Endothelial cell of umbilical vein (primary cell): ENCODE measurements around the gene CAMK2D. TPM values are rescaled to one million over a fixed set of nuclear protein-coding genes. Genes with fewer than 3 reads are reported as not detected.

ENCODE experiments used
- BruUV-seq: library from RNA; stranded (reverse); fragments of 400-500 nt; replicated peaks from 2 replicates; lab custom pipeline; 2021; lab: Mats Ljungman, UMichigan
- CTCF ChIA-PET: fragments of 300-600, 350-600 bp; sonication (Branson Sonifier 250); formaldehyde crosslinking; loops from one replicate; lab custom pipeline; 2021; ENCODE audit warnings: antibody characterized with exemption, inconsistent platforms; lab: Charles Lee
- POLR2A ChIA-PET: fragments of 300-600, 350-600 bp; sonication (Branson Sonifier 250); formaldehyde crosslinking; loops from one replicate; lab custom pipeline; 2021; ENCODE audit warnings: antibody characterized with exemption, inconsistent platforms; lab: Charles Lee
- DNase-seq: peaks from one replicate; pipeline ENCODE4 v3.0.0-alpha.2; 2011; ENCODE audit warnings: low read depth, low spot score
- FAIRE-seq: peaks from 2 replicates; lab custom pipeline; 2011; peaks lifted over from hg19 to GRCh38; lab: Jason Lieb, UNC
- H2AFZ ChIP-seq: 2 replicates; pipeline ENCODE4 v1.6.0; 2012; ENCODE audit warnings: low read depth, low read length, control low read depth, inconsistent platforms
- H3K27ac ChIP-seq: 2 replicates; pipeline ENCODE4 v1.5.1; 2011; ENCODE audit warnings: low read depth, mild to moderate bottlenecking, control low read depth, low read length, moderate library complexity; ENCODE audit not compliant: insufficient read depth
- H3K27me3 ChIP-seq, 2 experiments: 2 replicates each; pipeline versions ENCODE4 v1.6.0 to v1.6.1; 2011; ENCODE audit warnings: low read length in 2 of 2, mixed read lengths in 1 of 2; ENCODE audit not compliant: control insufficient read depth in 2 of 2, insufficient read depth in 2 of 2
- H3K36me3 ChIP-seq, 2 experiments: 2 replicates in 1 of 2; 3 replicates in 1 of 2; pipeline ENCODE4 v1.5.1; 2011; ENCODE audit warnings: low read length in 2 of 2, mild to moderate bottlenecking in 1 of 2, moderate library complexity in 1 of 2; ENCODE audit not compliant: control insufficient read depth in 2 of 2, insufficient read depth in 2 of 2; ENCODE audit errors: extremely low read depth in 1 of 2
- H3K4me1 ChIP-seq: 3 replicates; pipeline ENCODE4 v1.5.1; 2011; ENCODE audit warnings: mild to moderate bottlenecking, low read length; ENCODE audit not compliant: control insufficient read depth, insufficient read depth; ENCODE audit errors: extremely low read depth
- H3K4me2 ChIP-seq: 2 replicates; pipeline ENCODE4 v1.6.1; 2011; ENCODE audit warnings: low read length, control low read depth, mixed read lengths; ENCODE audit not compliant: insufficient read depth
- H3K4me3 ChIP-seq, 3 experiments: fragments of 200-600 bp in 1 of 3; sonication (generic), shearing (Covaris generic) in 1 of 3; replicated peaks in 1 of 3; 2 replicates each; pipeline ENCODE4 v1.5.1; 2011 to 2016; ENCODE audit warnings: control low read depth in 3 of 3, low read length in 3 of 3, mild to moderate bottlenecking in 2 of 3, inconsistent platforms in 1 of 3, low read depth in 1 of 3, moderate library complexity in 1 of 3; ENCODE audit not compliant: insufficient read depth in 1 of 3
- H3K79me2 ChIP-seq: 2 replicates; pipeline ENCODE4 v1.6.0; 2012; ENCODE audit warnings: low read length, inconsistent platforms; ENCODE audit not compliant: control insufficient read depth, insufficient read depth
- H3K9ac ChIP-seq: replicated peaks from 2 replicates; pipeline ENCODE3; 2011; ENCODE audit warnings: low read length, control low read depth; ENCODE audit not compliant: insufficient read depth; ENCODE audit errors: extremely low read depth
- H3K9me1 ChIP-seq: replicated peaks from 3 replicates; pipeline ENCODE4 v1.6.0; 2011; ENCODE audit warnings: mild to moderate bottlenecking, low read length; ENCODE audit not compliant: control insufficient read depth, insufficient read depth; ENCODE audit errors: extremely low read depth
- H3K9me3 ChIP-seq: replicated peaks from 2 replicates; pipeline ENCODE4 v1.5.1; 2012; ENCODE audit warnings: low read length, inconsistent platforms; ENCODE audit not compliant: control insufficient read depth, insufficient read depth
- H4K20me1 ChIP-seq: replicated peaks from 2 replicates; pipeline ENCODE3; 2011; ENCODE audit warnings: mild to moderate bottlenecking, low read length; ENCODE audit not compliant: control insufficient read depth, insufficient read depth; ENCODE audit errors: extremely low read depth
- CTCF ChIP-seq, 2 donors: IDR thresholded peaks; 1 replicate in 1 of 2; 2 replicates in 1 of 2; pipeline ENCODE4 v1.5.1; 2011; ENCODE audit warnings: low read length in 2 of 2, mild to moderate bottlenecking in 2 of 2, moderate library complexity in 2 of 2, control low read depth in 1 of 2, inconsistent platforms in 1 of 2, low read depth in 1 of 2; ENCODE audit not compliant: insufficient read depth in 1 of 2; ENCODE audit errors: extremely low read depth in 1 of 2
- EZH2 ChIP-seq: IDR thresholded peaks from 2 replicates; pipeline ENCODE4 v1.6.1; 2012; ENCODE audit warnings: borderline replicate concordance, low read depth, mild to moderate bottlenecking, moderate library complexity, low read length, inconsistent platforms; ENCODE audit not compliant: severe bottlenecking
- FOS ChIP-seq: IDR thresholded peaks from 2 replicates; pipeline ENCODE4 v1.6.1; 2011; ENCODE audit warnings: mild to moderate bottlenecking, low read length, moderate library complexity, borderline replicate concordance; ENCODE audit not compliant: insufficient read depth
- GATA2 ChIP-seq: IDR thresholded peaks from 2 replicates; pipeline ENCODE4 v1.7.0; 2011; ENCODE audit warnings: low read depth, mild to moderate bottlenecking, moderate library complexity, mixed read lengths, low read length; ENCODE audit not compliant: insufficient read length, insufficient read depth
- MAX ChIP-seq: IDR thresholded peaks from 2 replicates; pipeline ENCODE4 v1.6.1; 2011; ENCODE audit not compliant: insufficient read depth, insufficient read length
- POLR2A ChIP-seq: IDR thresholded peaks from 2 replicates; pipeline ENCODE4 v1.6.1; 2012; ENCODE audit warnings: low read depth, mild to moderate bottlenecking, control low read depth, low read length
- POLR2AphosphoS5 ChIP-seq: IDR thresholded peaks from 2 replicates; pipeline ENCODE4 v1.6.1; 2012; ENCODE audit warnings: low read depth, mild to moderate bottlenecking, control low read depth, low read length, moderate library complexity; ENCODE audit not compliant: insufficient read depth
- dilution Hi-C: fragments of 300-500 bp; cut with MboI; formaldehyde crosslinking; loops from one replicate; pipeline ENCODE4 v1.15.0; 2019; ENCODE audit warnings: low sequenced_read_pairs; ENCODE audit not compliant: extremely low pct_ligation_motif_present
- intact Hi-C: fragments of 100-400 bp; cut with micrococcal nuclease; formaldehyde crosslinking; loops from one replicate; pipeline ENCODE4 v1.10.0; 2022
- polyA plus RNA-seq, 4 experiments: library from polyadenylated mRNA; depleted of rRNA in 3 of 4; stranded (reverse) in 3 of 4; unstranded in 1 of 4; fragments of >200 nt; gene quantifications; 2 replicates each; pipeline versions ENCODE4 v1.2.1 to v1.2.3, GENCODE V29; 2011 to 2012; ENCODE audit warnings: missing spikeins in 1 of 4
- total RNA-seq: library from RNA; stranded (reverse); gene quantifications from 2 replicates; pipeline ENCODE4 v1.2.3, GENCODE V29; 2021

CAMK2D gene
- total and polyA plus RNA-seq, 2 donors (not counting 3 experiments of a cell fraction or from before 2014, with no cell fraction given), result 10.4 to 30.7 TPM

- Histone ChIP-seq H3K4me2 (no peak overlapping the region), H4K20me1 (no peaks in the 10 kb centered on the region), H3K4me1 (no peaks in the 10 kb centered on the region), H3K36me3 (peaks cover 0 to 3% of the 10 kb centered on the region in 2 experiments), H3K9ac (no peak overlapping the region), H2AFZ (no peak overlapping the region), H3K79me2 (no peaks in the 10 kb centered on the region), H3K9me1 (no peaks in the 10 kb centered on the region), H3K27me3 (no peaks in the 10 kb centered on the region), H3K4me3 (no peak overlapping the region), H3K27ac (no peak overlapping the region), H3K9me3 (no peaks in the 10 kb centered on the region)
- FAIRE-seq, result no peak
- BruUV-seq, result no TSS peak
- dilution Hi-C loops, result no loop called here
- ChIA-PET POLR2A (no interaction called here), CTCF (no interaction called here)
- intact Hi-C loops, result no loop called here
- no peak for TF ChIP-seq MAX
- TF ChIP-seq CTCF (IDR thresholded peaks at IDR 0.05; ENCODE audit: extremely low read depth in 1 of 2, insufficient read depth in 1 of 2, low read depth in 1 of 2, low read length in 2 of 2), result no peak
- no peak for TF ChIP-seq POLR2AphosphoS5
- no peak for TF ChIP-seq POLR2A
- no peak for TF ChIP-seq EZH2
- no peak for TF ChIP-seq FOS
- TF ChIP-seq GATA2, result no peak
- no peak for DNase-seq
Measured at GRCh38 chr4:113747949-113748348, 13.6 kb downstream of the CAMK2D start.
